Activated T-helper 9 cell treated with anti-CD3 and anti-CD28 coated beads, Interleukin-2, amount 50 U/mL, for 16 hours (primary cell): ENCODE measurements around the gene ENTPD6.
"Not testable (repeated sequence)": the region's sequence is repeated elsewhere in the genome, so short reads cannot be mapped to it uniquely, and the experiment has no call there.

Experiments used
- DNase-seq: peaks from one replicate; pipeline ENCODE4 v3.0.0-alpha.2; 2020; ENCODE audit warnings: low read depth

ENTPD6 gene

GRCh38 chr20:25257130-25257529, 61.6 kb downstream of the ENTPD6 start:
- no peak for DNase-seq

GRCh38 chr20:25257756-25258475, 62.4 kb downstream of the ENTPD6 start:
- no peak for DNase-seq

- no peak for DNase-seq
Measured at GRCh38 chr20:25258476-25258805, 62.9 kb downstream of the ENTPD6 start.

GRCh38 chr20:25258828-25259227, 63.3 kb downstream of the ENTPD6 start:
- no peak for DNase-seq

GRCh38 chr20:25259358-25259757, 63.8 kb downstream of the ENTPD6 start:
- DNase-seq = no peak

- DNase-seq = no peak
Measured at GRCh38 chr20:25259788-25260254, 64.3 kb downstream of the ENTPD6 start.

- DNase-seq = not testable (repeated sequence)
Measured at GRCh38 chr20:25260770-25261437, 65.4 kb downstream of the ENTPD6 start.

- no peak for DNase-seq
Measured at GRCh38 chr20:25269057-25269832, 73.7 kb downstream of the ENTPD6 start.

- DNase-seq = no peak
Measured at GRCh38 chr20:25269833-25270170, 74.3 kb downstream of the ENTPD6 start.

GRCh38 chr20:25270829-25271251, 75.3 kb downstream of the ENTPD6 start:
- no peak for DNase-seq

GRCh38 chr20:25271486-25272222, 76.1 kb downstream of the ENTPD6 start:
- DNase-seq = no peak

- no peak for DNase-seq
Measured at GRCh38 chr20:25272223-25273000, 76.9 kb downstream of the ENTPD6 start.

GRCh38 chr20:25273046-25273445, 77.5 kb downstream of the ENTPD6 start:
- DNase-seq = no peak

- no peak for DNase-seq
Measured at GRCh38 chr20:25273541-25274358, 78.2 kb downstream of the ENTPD6 start.

GRCh38 chr20:25274481-25274880, 79.0 kb downstream of the ENTPD6 start:
- DNase-seq = no peak

- DNase-seq = no peak
Measured at GRCh38 chr20:25274891-25275812, 79.6 kb downstream of the ENTPD6 start.

GRCh38 chr20:25275813-25276532, 80.5 kb downstream of the ENTPD6 start:
- DNase-seq = no peak
